ENCODE measurements around the gene SMIM29.
A peak's percentile ranks its signal among the peaks of the same experiment; 100 is the strongest.
"Not testable (repeated sequence)": the region's sequence is repeated elsewhere in the genome, so short reads cannot be mapped to it uniquely, and the experiment has no call there.

Gene SMIM29

GRCh38 chr6:34267746-34268145 is 18.9 kb upstream of the SMIM29 start:
- DNase-seq: no peak

GRCh38 chr6:34263484-34263883 is 14.7 kb upstream of the SMIM29 start:
- DNase-seq: not testable (repeated sequence)

GRCh38 chr6:34260576-34261267 is 11.9 kb upstream of the SMIM29 start:
- DNase-seq: no peak

GRCh38 chr6:34259529-34260069 is 10.8 kb upstream of the SMIM29 start:
- no peak for DNase-seq

- not testable (repeated sequence) for DNase-seq
Measured at GRCh38 chr6:34252395-34252794, 3.6 kb upstream of the SMIM29 start.

GRCh38 chr6:34249469-34250261 is 859 bp upstream of the SMIM29 start:
- peak; percentile 51 for DNase-seq

GRCh38 chr6:34248198-34248726 is 544 bp downstream of the SMIM29 start:
- DNase-seq: peak; percentile 82

GRCh38 chr6:34247481-34248197 is 1.2 kb downstream of the SMIM29 start:
- no peak for DNase-seq

GRCh38 chr6:34246563-34247391 is 2.0 kb downstream of the SMIM29 start:
- peak; percentile 82 for DNase-seq

- DNase-seq: peak; percentile 36
Measured at GRCh38 chr6:34246249-34246562, 2.6 kb downstream of the SMIM29 start.

GRCh38 chr6:34245761-34246140 is 3.1 kb downstream of the SMIM29 start:
- DNase-seq: not testable (repeated sequence)

- peak; percentile 53 for DNase-seq
Measured at GRCh38 chr6:34245032-34245760, 3.6 kb downstream of the SMIM29 start.

GRCh38 chr6:34243901-34244884 is 4.6 kb downstream of the SMIM29 start:
- peak; percentile 87 for DNase-seq

- DNase-seq: peak; percentile 72
Measured at GRCh38 chr6:34243131-34243771, 5.6 kb downstream of the SMIM29 start.

GRCh38 chr6:34242252-34243130 is 6.3 kb downstream of the SMIM29 start:
- peak; percentile 62 for DNase-seq

GRCh38 chr6:34241351-34242215 is 7.2 kb downstream of the SMIM29 start:
- peak; percentile 58 for DNase-seq
